ENCODE data around the gene TBC1D20.
"Not testable (repeated sequence)": the region's sequence is repeated elsewhere in the genome, so short reads cannot be mapped to it uniquely, and the experiment has no call there.

TBC1D20 gene

GRCh38 chr20:475463-476357 is 13.4 kb upstream of the TBC1D20 start:
- no peak for DNase-seq

- no peak for DNase-seq
Measured at GRCh38 chr20:474581-474980, 12.2 kb upstream of the TBC1D20 start.

- no peak for DNase-seq
Measured at GRCh38 chr20:472889-473292, 10.6 kb upstream of the TBC1D20 start.

GRCh38 chr20:472137-472846 is 10.0 kb upstream of the TBC1D20 start:
- no peak for DNase-seq

GRCh38 chr20:469746-470490 is 7.6 kb upstream of the TBC1D20 start:
- DNase-seq = no peak

- DNase-seq = no peak
Measured at GRCh38 chr20:467755-468154, 5.4 kb upstream of the TBC1D20 start.

GRCh38 chr20:461254-462198 is 807 bp downstream of the TBC1D20 start:
- DNase-seq = no peak

- DNase-seq = no peak
Measured at GRCh38 chr20:460707-461106, 1.6 kb downstream of the TBC1D20 start.

- no peak for DNase-seq
Measured at GRCh38 chr20:460180-460579, 2.2 kb downstream of the TBC1D20 start.

- no peak for DNase-seq
Measured at GRCh38 chr20:458776-459175, 3.6 kb downstream of the TBC1D20 start.

GRCh38 chr20:454951-455350 is 7.4 kb downstream of the TBC1D20 start:
- DNase-seq = no peak

GRCh38 chr20:452021-452420 is 10.3 kb downstream of the TBC1D20 start:
- DNase-seq = not testable (repeated sequence)

- DNase-seq = no peak
Measured at GRCh38 chr20:445514-446336, 16.6 kb downstream of the TBC1D20 start.

- DNase-seq = no peak
Measured at GRCh38 chr20:444862-445426, 17.4 kb downstream of the TBC1D20 start.

GRCh38 chr20:444117-444516 is 18.2 kb downstream of the TBC1D20 start:
- DNase-seq = no peak

- DNase-seq = no peak
Measured at GRCh38 chr20:443223-443775, 19.0 kb downstream of the TBC1D20 start.

- DNase-seq = no peak
Measured at GRCh38 chr20:440636-441035, 21.7 kb downstream of the TBC1D20 start.

- DNase-seq = no peak
Measured at GRCh38 chr20:440148-440547, 22.2 kb downstream of the TBC1D20 start.

- no peak for DNase-seq
Measured at GRCh38 chr20:438571-439469, 23.5 kb downstream of the TBC1D20 start.

Data from NCI-H1048 (cell line).